Neural cell (in vitro differentiated cells): Measurements from ENCODE around the gene IFNGR1. TPM values are rescaled to one million over a fixed set of nuclear protein-coding genes. Genes with fewer than 3 reads are reported as not detected.

ENCODE experiments used
- H2AFZ ChIP-seq: fragments of 200-600, 300-800 bp; sonication (generic), shearing (Covaris generic); 2 replicates; pipeline ENCODE4 v1.6.0; 2014; ENCODE audit warnings: low read depth, mild to moderate bottlenecking, antibody characterized with exemption, low read length, moderate library complexity
- H3F3A ChIP-seq: fragments of 200-600 bp; shearing (Covaris generic); 2 replicates; pipeline ENCODE4 v1.6.1; 2016; ENCODE audit warnings: mild to moderate bottlenecking, moderate library complexity, mixed read lengths, antibody characterized with exemption, low read length; ENCODE audit not compliant: insufficient read depth, poor library complexity, severe bottlenecking
- H3K27ac ChIP-seq: fragments of 200-600, 300-800 bp; sonication (generic), shearing (Covaris generic); 2 replicates; pipeline ENCODE4 v1.5.1; 2014; ENCODE audit warnings: mild to moderate bottlenecking, low read length, moderate library complexity
- H3K27me3 ChIP-seq: fragments of 300-800, 200-600 bp; sonication (generic), shearing (Covaris generic); 2 replicates; pipeline ENCODE4 v1.6.0; 2014; ENCODE audit warnings: mild to moderate bottlenecking, low read depth, low read length, moderate library complexity; ENCODE audit not compliant: insufficient read depth
- H3K36me3 ChIP-seq: fragments of 300-800, 200-600 bp; sonication (generic), shearing (Covaris generic); 2 replicates; pipeline ENCODE4 v1.5.1; 2014; ENCODE audit warnings: mild to moderate bottlenecking, antibody characterized with exemption, low read length, moderate library complexity; ENCODE audit not compliant: insufficient read depth
- H3K4me2 ChIP-seq: fragments of 300-800, 200-600 bp; sonication (generic), shearing (Covaris generic); 2 replicates; pipeline ENCODE4 v1.6.0; 2014; ENCODE audit warnings: mild to moderate bottlenecking, low read length
- H3K4me3 ChIP-seq: fragments of 300-800, 200-600 bp; sonication (generic), shearing (Covaris generic); 2 replicates; pipeline ENCODE4 v1.5.1; 2014; ENCODE audit warnings: mild to moderate bottlenecking, low read length, moderate library complexity
- H3K79me2 ChIP-seq: fragments of 200-600 bp; shearing (Covaris generic); replicated peaks from 2 replicates; pipeline ENCODE4 v1.6.0; 2014; ENCODE audit warnings: mild to moderate bottlenecking, low read length, moderate library complexity; ENCODE audit not compliant: insufficient read depth
- H3K9ac ChIP-seq: fragments of 300-800, 200-600 bp; sonication (generic), shearing (Covaris generic); 2 replicates; pipeline ENCODE4 v1.6.1; 2016; ENCODE audit warnings: mild to moderate bottlenecking, low read length, mixed read lengths
- H3K9me2 ChIP-seq: fragments of 200-600 bp; shearing (Covaris generic); 2 replicates; pipeline ENCODE4 v1.6.1; 2016; ENCODE audit warnings: mild to moderate bottlenecking, low read length, mixed read lengths; ENCODE audit not compliant: insufficient read depth
- H3K9me3 ChIP-seq: fragments of 200-600, 300-800 bp; sonication (generic), shearing (Covaris generic); 2 replicates; pipeline ENCODE4 v1.6.1; 2016; ENCODE audit warnings: mild to moderate bottlenecking, mixed run types, low read length, moderate library complexity, mixed read lengths
- H4K20me1 ChIP-seq: fragments of 200-600 bp; shearing (Covaris generic); 2 replicates; pipeline ENCODE4 v1.6.1; 2016; ENCODE audit warnings: mild to moderate bottlenecking, mixed run types; ENCODE audit not compliant: insufficient read depth
- CTCF ChIP-seq: fragments of 450-650 bp; IDR thresholded peaks from 2 replicates; pipeline ENCODE4 v1.5.1; 2014; ENCODE audit warnings: antibody characterized with exemption, mild to moderate bottlenecking, moderate library complexity; ENCODE audit not compliant: poor library complexity, severe bottlenecking
- EP300 ChIP-seq: fragments of 450-650 bp; conservative IDR thresholded peaks from 2 replicates; pipeline ENCODE4 v1.6.1; 2014; ENCODE audit warnings: antibody characterized with exemption, mild to moderate bottlenecking, moderate library complexity; ENCODE audit not compliant: poor library complexity, severe bottlenecking
- EZH2 ChIP-seq: fragments of 200-600, 300-800 bp; shearing (Covaris generic), sonication (generic); IDR thresholded peaks from 2 replicates; pipeline ENCODE4 v1.6.1; 2014; ENCODE audit warnings: antibody characterized with exemption, low read length, borderline replicate concordance, mild to moderate bottlenecking; ENCODE audit not compliant: insufficient read depth, poor library complexity, severe bottlenecking
- MXI1 ChIP-seq: fragments of 450-650 bp; conservative IDR thresholded peaks from 2 replicates; pipeline ENCODE4 v1.6.1; 2014; ENCODE audit warnings: antibody characterized with exemption, mild to moderate bottlenecking; ENCODE audit not compliant: poor library complexity, severe bottlenecking
- POLR2AphosphoS5 ChIP-seq: IDR thresholded peaks from 2 replicates; pipeline ENCODE4 v1.6.1; 2012
- RAD21 ChIP-seq: fragments of 450-650 bp; conservative IDR thresholded peaks from 2 replicates; pipeline ENCODE4 v1.6.1; 2014; ENCODE audit warnings: antibody characterized with exemption, mild to moderate bottlenecking, moderate library complexity
- REST ChIP-seq: IDR thresholded peaks from 2 replicates; pipeline ENCODE4 v1.6.1; 2012; ENCODE audit warnings: borderline replicate concordance
- SMC3 ChIP-seq: fragments of 450-650 bp; conservative IDR thresholded peaks from 2 replicates; pipeline ENCODE4 v1.6.1; 2014; ENCODE audit warnings: antibody characterized with exemption, mild to moderate bottlenecking, moderate library complexity; ENCODE audit not compliant: poor library complexity
- TAF1 ChIP-seq: IDR thresholded peaks from 2 replicates; pipeline ENCODE4 v1.6.1; 2012; ENCODE audit warnings: low read depth
- polyA plus RNA-seq: library from polyadenylated mRNA; depleted of rRNA; stranded (reverse); fragments of >200 nt; gene quantifications from 2 replicates; pipeline ENCODE4 v1.2.3, GENCODE V29; 2014

Gene IFNGR1
- polyA plus RNA-seq, 1 donor from 2014 or later, result 57.2 TPM

- Histone ChIP-seq H3K9me2 (no peaks in the 10 kb centered on the region), H3K4me3 (no peak overlapping the region), H3K36me3 (no peaks in the 10 kb centered on the region), H3K4me2 (no peak overlapping the region), H4K20me1 (no peaks in the 10 kb centered on the region), H3K27me3 (no peaks in the 10 kb centered on the region), H3K27ac (no peak overlapping the region), H2AFZ (no peak overlapping the region), H3K79me2 (no peaks in the 10 kb centered on the region), H3K9me3 (no peaks in the 10 kb centered on the region), H3F3A (no peaks in the 10 kb centered on the region), H3K9ac (no peak overlapping the region)
- no peak for TF ChIP-seq EZH2
- no peak for TF ChIP-seq CTCF
- TF ChIP-seq POLR2AphosphoS5, result no peak
- TF ChIP-seq EP300, result no peak
Observed at GRCh38 chr6:137191236-137191635, 27.9 kb downstream of the IFNGR1 start.

- no peaks in the 10 kb centered on the region for H3K36me3 ChIP-seq
- no peaks in the 10 kb centered on the region for H3F3A ChIP-seq
- H3K27ac ChIP-seq, result no peak overlapping the region
- peaks cover 2% of the 10 kb centered on the region for H3K9me3 ChIP-seq
- no peak overlapping the region for H3K9ac ChIP-seq
- no peaks in the 10 kb centered on the region for H4K20me1 ChIP-seq
- H2AFZ ChIP-seq, result no peak overlapping the region
- no peak overlapping the region for H3K4me2 ChIP-seq
- no peaks in the 10 kb centered on the region for H3K79me2 ChIP-seq
- TF ChIP-seq REST (no peak), EP300 (no peak), SMC3 (no peak), POLR2AphosphoS5 (no peak), EZH2 (no peak), RAD21 (no peak), CTCF (no peak), TAF1 (no peak), MXI1 (no peak)
- no peak overlapping the region for H3K4me3 ChIP-seq
- no peaks in the 10 kb centered on the region for H3K9me2 ChIP-seq
- no peaks in the 10 kb centered on the region for H3K27me3 ChIP-seq
Observed at GRCh38 chr6:137190583-137191094, 28.5 kb downstream of the IFNGR1 start.
